NCI-H1417 treated with DMSO at 0.1 percent for 48 hours (cell line): ENCODE measurements around the gene RRBP1.
"Not testable (repeated sequence)": the region's sequence is repeated elsewhere in the genome, so short reads cannot be mapped to it uniquely, and the experiment has no call there.

Experiments used
- DNase-seq: peaks from one replicate; lab custom pipeline; 2025; lab: John Stamatoyannopoulos, UW

Gene RRBP1

DNA sequence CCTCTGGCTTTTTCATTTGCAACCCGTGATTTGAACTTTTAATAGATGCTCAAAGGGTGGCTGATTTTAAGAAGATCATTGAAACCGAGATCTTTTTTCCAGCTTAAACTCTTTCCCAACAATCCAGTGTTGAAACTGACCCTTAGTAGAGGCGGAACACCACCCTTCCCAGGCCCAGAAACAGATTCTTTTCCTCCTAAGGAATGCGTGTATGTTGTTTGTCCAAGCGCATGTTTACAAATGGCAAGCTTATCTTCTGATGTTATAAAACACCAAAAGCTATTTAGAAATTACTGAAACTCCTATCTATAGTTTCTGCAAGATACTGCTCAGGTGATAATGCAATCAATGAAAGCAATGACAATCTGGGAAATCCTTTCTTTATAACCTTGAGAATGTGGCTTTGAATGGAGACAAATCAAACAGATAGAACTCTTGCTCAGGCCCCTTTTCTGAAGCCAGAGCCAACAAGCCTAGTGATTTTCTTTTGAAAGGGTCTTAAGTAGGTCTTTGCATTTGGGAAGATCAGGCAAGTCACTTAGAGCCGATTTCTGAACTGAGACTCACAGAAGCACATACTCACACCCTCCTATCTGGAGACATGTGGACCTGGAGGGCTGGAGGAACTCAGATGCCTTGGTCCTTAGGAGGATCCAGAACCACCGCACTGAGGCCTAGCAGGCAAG is 26.8 kb upstream of the RRBP1 start:
- no peak for DNase-seq

DNA sequence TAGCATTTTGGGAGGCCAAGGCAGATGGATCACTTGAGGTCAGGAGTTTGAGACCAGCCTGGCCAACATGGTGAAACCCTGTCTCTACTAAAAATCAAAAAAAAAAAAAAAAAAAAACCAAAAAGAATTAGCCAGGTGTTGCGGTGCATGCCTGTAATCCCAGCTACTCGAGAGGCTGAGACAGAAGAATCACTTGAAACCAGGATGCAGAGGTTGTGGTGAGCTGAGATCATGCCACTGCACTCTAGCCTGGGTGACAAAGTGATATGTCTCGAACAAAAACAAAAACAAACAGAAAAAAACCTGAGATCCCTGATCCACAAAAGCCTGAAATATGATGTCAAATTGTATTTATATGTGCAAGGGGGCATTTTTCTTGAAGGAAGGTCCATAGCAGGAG is 25.9 kb upstream of the RRBP1 start:
- not testable (repeated sequence) for DNase-seq

GRCh38 chr20:17706632-17707031 is 24.6 kb upstream of the RRBP1 start:
- DNase-seq = no peak

DNA sequence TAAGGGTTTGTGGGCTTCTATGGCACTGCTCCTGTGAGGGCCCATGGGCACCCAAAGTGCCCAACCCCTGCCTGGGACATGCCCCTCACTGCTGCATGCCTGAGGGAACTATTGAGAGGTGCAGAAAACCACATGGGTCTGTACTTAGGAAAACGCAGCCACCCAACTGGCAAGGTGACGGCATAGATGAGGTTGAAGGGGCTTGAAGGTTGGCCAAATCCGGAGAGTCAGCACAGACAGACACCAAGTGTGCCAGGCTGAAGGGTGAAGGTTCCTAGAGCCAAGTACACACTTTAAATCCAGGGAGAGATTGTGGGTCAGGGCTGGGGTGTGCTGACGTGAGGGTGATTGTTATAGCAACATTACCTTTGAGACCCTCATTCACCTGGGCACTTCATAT is 23.9 kb upstream of the RRBP1 start:
- no peak for DNase-seq

GRCh38 chr20:17704589-17705317 is 22.7 kb upstream of the RRBP1 start:
- no peak for DNase-seq

GRCh38 chr20:17701826-17702225 is 19.8 kb upstream of the RRBP1 start:
- no peak for DNase-seq

DNA sequence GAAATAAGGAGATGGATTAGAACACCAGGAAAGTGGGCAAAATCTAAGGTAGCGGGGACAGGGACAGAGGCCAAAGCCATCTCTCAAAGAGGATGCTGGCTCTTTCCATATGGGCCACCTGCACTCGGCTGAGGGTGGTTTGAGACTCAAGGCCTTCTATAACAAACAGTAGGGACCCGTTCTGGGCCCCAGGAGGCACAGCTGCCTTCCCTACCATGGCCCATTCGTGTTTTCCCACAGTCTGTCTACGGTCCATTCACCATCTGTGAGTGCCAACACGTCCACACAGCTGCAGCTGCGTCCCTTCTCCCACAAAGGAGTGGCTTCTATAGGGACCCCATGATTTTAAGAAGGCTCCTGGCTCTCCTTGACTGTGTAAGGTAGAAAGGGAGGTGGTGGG is 18.6 kb upstream of the RRBP1 start:
- no peak for DNase-seq

DNA sequence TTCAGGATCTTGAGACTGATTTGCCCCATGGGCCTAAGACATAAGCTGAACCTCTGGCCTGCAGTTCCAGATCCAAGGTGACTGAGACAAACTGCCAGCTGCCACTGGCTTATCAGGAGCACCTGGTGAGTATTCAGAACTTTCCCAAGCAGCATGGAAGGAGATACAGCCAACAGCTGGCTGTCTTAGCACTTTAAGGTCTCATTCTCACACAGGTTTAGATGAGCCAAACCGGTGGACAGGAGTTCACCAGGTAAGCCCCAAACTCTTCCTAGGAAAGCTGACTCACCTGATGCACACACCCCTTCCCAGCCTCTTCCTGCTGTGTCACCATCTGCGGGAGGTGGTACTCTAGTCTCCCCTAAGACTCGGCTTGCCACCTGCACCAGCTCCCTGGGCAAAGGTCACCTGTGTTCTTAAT is 17.9 kb upstream of the RRBP1 start, which contains the start of gene BANF2:
BANF2 (plus strand) TSS at position 36 of the 421 bp plus-strand sequence. CDS start 25,060 bp downstream, outside the sequence.
- no peak for DNase-seq

DNA sequence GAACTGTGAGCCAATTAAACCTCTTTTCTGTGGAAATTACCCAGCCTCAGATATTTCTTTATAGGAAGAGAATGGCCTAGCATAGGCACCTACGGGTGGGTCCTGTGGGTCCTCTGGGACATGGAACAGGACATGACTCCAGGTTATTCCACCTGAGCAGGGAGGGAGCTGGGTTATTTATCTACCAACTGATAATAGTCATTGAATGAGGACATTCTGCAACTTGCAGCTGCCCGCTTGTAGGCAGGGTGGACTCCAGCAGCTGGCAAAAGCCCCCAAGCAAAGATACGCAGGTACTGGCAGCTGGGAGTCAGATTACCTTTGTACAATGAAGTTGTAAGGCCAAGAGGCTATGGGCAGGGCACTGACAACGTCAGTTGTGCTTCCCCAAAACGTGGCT is 16.3 kb upstream of the RRBP1 start:
- DNase-seq = no peak

DNA sequence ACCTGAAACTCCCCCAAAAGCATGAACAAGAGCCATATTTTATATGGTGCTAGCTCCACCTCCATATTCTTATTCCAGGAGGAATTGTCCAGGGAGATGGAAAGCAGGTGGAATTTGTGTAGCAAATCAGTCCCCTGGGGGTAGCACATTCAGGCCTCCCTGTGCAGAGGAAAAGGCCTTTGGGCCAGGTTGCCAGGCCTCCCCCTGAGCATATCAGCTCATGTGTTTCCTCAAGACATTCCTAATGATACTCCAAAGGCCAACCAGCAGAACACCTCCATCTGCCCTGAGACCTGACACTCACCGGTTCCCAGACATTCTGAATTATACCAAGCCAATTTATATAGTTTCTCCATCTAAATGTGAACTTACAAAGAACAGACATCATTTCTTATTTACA is 15.1 kb upstream of the RRBP1 start:
- DNase-seq = no peak

- DNase-seq = no peak
These were observed 14.2 kb upstream of the RRBP1 start for GRCh38 chr20:17696287-17696686.

- DNase-seq = no peak
These were observed 12.7 kb upstream of the RRBP1 start for GRCh38 chr20:17694767-17695166.

DNA sequence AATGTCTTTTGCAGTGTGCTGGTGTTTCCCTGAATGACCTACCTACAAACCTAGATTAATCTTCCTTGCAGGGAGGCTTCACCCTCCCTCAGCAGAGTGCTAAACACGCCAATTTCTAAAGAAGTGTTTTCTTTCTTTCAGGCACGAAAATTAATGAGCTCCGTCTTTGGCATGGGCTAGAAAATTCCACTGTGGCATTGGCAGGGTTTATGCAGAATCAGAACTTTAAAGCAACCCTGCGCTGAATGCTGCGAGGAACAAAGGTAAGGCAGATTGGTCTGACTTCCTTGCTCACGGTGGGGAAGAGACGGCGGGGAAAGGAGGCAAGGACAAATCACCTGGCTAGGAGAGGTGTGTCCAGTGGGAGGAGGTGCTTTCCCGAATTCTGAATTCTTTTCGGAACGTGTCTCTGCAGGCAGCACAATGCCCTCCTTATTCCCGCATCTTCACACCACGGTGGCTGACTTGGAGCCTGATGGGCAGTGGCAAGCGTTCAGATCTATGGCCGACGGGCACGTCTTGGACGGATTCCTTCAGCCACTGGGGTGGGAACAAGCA is 11.5 kb upstream of the RRBP1 start:
- no peak for DNase-seq

DNA sequence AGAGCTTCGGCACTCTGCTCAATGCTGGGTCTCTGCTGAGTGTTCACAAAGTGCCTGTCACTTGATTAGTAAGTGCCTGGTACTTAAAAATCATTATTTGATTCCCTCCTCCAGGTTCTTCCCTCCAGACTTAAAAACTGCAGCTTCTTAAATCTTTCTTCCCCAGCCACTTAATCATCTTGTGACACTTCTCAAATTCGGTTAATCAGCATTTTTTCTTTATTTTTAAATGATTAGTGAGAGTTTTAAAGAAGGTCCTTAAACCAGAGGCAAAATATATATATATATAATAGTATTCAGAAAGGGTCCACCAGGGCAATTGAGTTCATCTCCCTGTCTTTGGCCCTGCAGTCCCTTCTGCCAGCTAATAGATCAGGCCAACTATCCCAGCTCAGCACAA is 9.7 kb upstream of the RRBP1 start:
- DNase-seq = no peak

GRCh38 chr20:17690144-17690543 is 8.1 kb upstream of the RRBP1 start:
- no peak for DNase-seq

GRCh38 chr20:17688965-17689364 is 6.9 kb upstream of the RRBP1 start:
- no peak for DNase-seq

DNA sequence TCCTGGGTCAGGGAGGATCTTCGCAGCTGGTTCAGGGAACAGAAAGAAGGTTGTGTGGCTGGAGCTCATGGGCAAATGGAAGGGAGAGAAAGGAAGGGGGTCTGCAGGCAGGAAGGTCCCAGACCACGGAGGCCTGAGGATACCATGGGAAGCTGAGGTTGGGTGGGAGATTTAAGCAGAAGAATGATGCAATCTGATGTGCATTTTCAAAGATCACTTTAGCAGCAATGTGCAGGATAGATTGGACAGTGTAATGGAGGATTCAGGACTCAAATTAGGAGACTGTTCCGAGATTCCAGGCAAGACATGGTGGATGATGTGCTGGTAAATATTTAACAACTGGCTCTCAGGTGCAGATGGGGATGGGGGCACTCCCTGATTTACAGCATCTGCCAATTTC is 5.8 kb upstream of the RRBP1 start:
- no peak for DNase-seq

DNA sequence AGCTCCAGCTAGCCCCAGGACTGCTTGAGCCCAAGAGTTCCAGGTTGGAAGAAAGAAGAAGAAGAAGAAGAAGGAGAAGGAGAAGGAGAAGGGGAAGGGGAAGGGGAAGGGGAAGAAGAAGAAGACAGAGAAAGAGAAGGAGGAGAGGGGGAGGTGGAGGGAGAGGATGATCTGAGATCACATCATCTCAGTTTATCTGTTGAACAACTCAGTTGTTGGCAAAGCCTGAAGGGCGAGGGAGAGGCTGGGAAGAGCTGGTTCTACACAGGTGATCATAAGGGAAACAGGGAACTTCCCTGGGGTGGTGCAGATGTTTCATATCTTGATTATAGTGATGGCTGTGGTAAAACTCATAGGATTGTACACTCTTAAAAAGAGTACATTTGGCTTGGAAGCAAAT is 3.1 kb upstream of the RRBP1 start:
- DNase-seq = no peak

DNA sequence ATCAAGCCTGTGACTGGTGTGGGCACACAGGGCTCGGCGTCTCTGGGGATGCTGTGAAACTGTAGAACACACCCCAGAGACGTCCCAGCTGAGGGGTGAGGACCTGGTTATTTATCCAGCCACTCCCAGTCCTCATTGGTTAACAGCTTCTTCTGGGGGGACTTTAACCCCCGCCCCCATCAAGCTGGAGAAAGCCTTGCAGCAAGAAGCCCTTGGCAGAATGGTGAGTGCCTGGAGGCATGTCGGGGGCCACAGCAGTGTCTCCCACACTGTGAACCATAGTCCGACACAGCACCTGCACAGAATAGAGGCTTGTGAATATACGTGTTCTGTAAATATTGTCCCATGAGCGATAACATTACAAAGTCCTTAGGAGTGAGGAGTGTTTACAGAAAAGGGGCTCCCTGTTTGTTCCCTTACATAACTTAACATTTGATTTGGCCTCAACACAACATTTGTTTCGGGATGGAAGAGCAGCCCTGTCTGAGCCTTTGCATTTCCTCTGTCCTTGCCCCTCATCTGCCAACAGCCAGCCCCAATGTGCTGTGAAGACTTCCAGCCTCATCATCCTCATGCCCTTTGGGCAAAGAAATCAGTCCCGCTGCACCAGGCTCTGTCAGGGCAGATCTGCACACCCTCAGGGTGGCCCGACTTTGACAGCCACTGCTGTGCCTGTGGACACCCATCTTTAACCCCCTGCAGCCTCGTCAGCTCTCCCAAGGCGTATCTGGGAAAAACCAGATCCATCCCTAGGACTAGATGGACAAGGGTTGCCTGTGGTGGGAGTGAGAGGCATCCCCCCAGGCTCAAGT is 2.2 kb upstream of the RRBP1 start:
- no peak for DNase-seq

GRCh38 chr20:17683218-17684076 is 1.4 kb upstream of the RRBP1 start:
- no peak for DNase-seq

GRCh38 chr20:17682889-17683198 is 802 bp upstream of the RRBP1 start:
- DNase-seq = no peak

- no peak for DNase-seq
These were observed 328 bp downstream of the RRBP1 start for GRCh38 chr20:17681726-17682102.
